WI38 (cell line): ENCODE results near the gene CCDC102A.

Experiments used
- H3K4me3 ChIP-seq: 2 replicates; pipeline ENCODE4 v1.5.1; 2011; ENCODE audit warnings: low read depth, mild to moderate bottlenecking, control low read depth, low read length
- CTCF ChIP-seq: IDR thresholded peaks from 2 replicates; pipeline ENCODE4 v1.5.1; 2012; ENCODE audit warnings: low read depth, mild to moderate bottlenecking, control low read depth, low read length

Gene CCDC102A

GRCh38 chr16:57470711-57471110 lies 65.7 kb downstream of the CCDC102A start:
- H3K4me3 ChIP-seq, result no peak overlapping the region
- TF ChIP-seq CTCF, result no peak

GRCh38 chr16:57469917-57470470 lies 66.4 kb downstream of the CCDC102A start:
- no peak overlapping the region for H3K4me3 ChIP-seq
- TF ChIP-seq CTCF, result no peak

GRCh38 chr16:57469046-57469445 lies 67.3 kb downstream of the CCDC102A start:
- H3K4me3 ChIP-seq, result no peak overlapping the region
- no peak for TF ChIP-seq CTCF

GRCh38 chr16:57468346-57468745 lies 68.0 kb downstream of the CCDC102A start:
- TF ChIP-seq CTCF, result no peak
- no peak overlapping the region for H3K4me3 ChIP-seq

GRCh38 chr16:57464523-57464922 lies 71.8 kb downstream of the CCDC102A start:
- H3K4me3 ChIP-seq, result no peak overlapping the region
- TF ChIP-seq CTCF, result no peak

- no peak for TF ChIP-seq CTCF
These were observed 73.4 kb downstream of the CCDC102A start for GRCh38 chr16:57462978-57463362.

GRCh38 chr16:57462209-57462977 lies 74.0 kb downstream of the CCDC102A start, which contains the start of gene POLR2C:
POLR2C (plus strand) TSS chr16:57462679; CDS start chr16:57462725, 46 bp downstream.
- TF ChIP-seq CTCF, result peak; percentile 81
- peak within 1 kb of the TSS; percentile 90 for H3K4me3 ChIP-seq

More at GRCh38 chr16:57462978-57463362, 73.4 kb downstream of the CCDC102A start:
- H3K4me3 ChIP-seq, result peak overlapping the region; percentile 90
